DLD1 (cell line): Measurements from ENCODE around the gene UGT1A10.

ENCODE experiments used
- in situ Hi-C: cut with HindIII; loops from 2 replicates; pipeline ENCODE4 v1.10.0; 2017; ENCODE audit warnings: low sequenced_read_pairs

UGT1A10 gene

GRCh38 chr2:233819884-233820773, 183.9 kb downstream of the UGT1A10 start:
- in situ Hi-C loops = no loop called here

GRCh38 chr2:233820774-233821105, 184.5 kb downstream of the UGT1A10 start:
- in situ Hi-C loops = no loop called here

DNA sequence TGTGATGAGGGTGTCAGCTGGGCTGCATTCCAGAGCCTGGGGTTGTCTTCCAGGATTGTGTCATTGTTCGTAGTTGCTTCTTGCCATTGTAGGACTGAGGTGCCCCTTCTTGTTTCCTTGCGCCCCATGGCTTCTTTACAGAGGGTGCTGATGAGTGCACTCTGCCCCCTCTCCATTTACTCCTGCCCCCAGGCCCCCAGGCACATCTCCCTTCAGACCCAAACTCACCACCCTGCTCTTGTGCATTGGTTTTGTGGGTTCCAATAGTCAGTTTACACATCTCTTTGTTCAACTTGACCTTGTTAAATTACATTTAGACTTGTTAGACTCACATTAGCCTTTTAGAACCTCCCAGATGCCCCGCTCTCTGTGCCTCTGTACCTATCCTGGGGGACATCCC, 184.9 kb downstream of the UGT1A10 start:
- in situ Hi-C loops = no loop called here

GRCh38 chr2:233821709-233822100, 185.5 kb downstream of the UGT1A10 start:
- in situ Hi-C loops = no loop called here

DNA sequence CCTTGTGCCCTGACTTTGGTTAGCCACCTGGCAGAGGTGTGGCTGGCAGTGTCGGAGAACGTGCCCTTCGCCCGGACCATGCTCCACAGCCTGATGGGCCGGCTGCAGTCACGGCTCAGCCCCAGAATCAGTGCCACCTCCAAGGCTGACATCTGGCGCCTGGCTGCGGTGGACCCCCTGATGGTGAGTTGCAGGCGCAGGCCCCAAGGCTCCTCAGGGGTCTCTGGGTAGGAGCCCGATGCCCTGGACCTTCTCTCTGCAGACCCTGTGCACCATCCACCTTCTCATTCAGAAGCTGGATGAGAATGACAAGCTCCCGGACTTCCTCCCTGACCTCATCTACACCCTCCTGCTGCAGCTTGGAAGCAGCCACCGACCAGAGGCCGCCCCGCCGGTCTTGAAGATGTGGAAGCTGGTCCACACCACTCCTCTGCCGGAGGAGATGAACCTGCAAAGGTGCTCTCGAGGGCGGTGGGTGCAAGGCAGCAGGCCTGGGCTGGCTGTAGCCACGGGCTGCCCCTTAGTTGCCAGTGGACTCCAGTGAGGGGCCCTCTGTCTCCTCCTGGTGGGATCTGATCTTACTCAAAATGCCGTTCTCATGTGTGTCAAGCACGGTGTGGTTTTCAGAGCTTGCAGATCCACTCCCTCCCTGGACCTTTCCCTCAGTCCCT, 186.0 kb downstream of the UGT1A10 start:
- in situ Hi-C loops = no loop called here
